Measurements from ENCODE around the gene CAPN11.

- no peak for TF ChIP-seq SMC3 (conservative IDR thresholded peaks at IDR 0.05; ENCODE audit: poor library complexity)
- TF ChIP-seq CTCF (IDR thresholded peaks at IDR 0.05; ENCODE audit: poor library complexity, severe bottlenecking), result no peak
- TF ChIP-seq POLR2AphosphoS5 (IDR thresholded peaks at IDR 0.05), result no peak
- no peak for TF ChIP-seq EZH2 (IDR thresholded peaks at IDR 0.05; ENCODE audit: borderline replicate concordance, insufficient read depth, low read length, poor library complexity, severe bottlenecking)
- TF ChIP-seq EP300 (conservative IDR thresholded peaks at IDR 0.05; ENCODE audit: poor library complexity, severe bottlenecking), result no peak
- TF ChIP-seq TAF1 (IDR thresholded peaks at IDR 0.05; ENCODE audit: low read depth), result no peak
Measured at GRCh38 chr6:44199883-44200282, 41.3 kb downstream of the CAPN11 start.

All from neural cell (in vitro differentiated cells).